Activated T-cell treated with anti-CD3 and anti-CD28 coated beads, Interleukin-2, amount 50 U/mL, for 1 hour (primary cell): ENCODE results near the gene DLGAP1.

Experiments
- DNase-seq: peaks from one replicate; pipeline ENCODE4 v3.0.0-alpha.2; 2020

Gene DLGAP1

DNA sequence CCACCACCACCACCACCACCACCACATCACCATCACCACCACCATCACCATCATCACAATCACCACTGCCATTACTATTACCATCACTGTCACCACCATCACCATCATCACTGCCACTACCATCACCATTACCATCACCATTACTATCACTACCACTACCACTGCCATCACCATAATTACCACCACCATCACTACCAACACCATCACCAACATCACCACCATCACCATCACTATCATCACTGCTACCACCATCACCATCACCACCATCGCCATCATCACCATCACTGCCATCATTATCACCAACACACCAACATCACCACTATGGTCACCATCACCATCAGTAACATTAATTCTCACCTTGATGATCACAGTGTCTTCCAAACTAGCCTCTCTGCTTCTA, 713.8 kb downstream of the DLGAP1 start:
- no peak for DNase-seq

DNA sequence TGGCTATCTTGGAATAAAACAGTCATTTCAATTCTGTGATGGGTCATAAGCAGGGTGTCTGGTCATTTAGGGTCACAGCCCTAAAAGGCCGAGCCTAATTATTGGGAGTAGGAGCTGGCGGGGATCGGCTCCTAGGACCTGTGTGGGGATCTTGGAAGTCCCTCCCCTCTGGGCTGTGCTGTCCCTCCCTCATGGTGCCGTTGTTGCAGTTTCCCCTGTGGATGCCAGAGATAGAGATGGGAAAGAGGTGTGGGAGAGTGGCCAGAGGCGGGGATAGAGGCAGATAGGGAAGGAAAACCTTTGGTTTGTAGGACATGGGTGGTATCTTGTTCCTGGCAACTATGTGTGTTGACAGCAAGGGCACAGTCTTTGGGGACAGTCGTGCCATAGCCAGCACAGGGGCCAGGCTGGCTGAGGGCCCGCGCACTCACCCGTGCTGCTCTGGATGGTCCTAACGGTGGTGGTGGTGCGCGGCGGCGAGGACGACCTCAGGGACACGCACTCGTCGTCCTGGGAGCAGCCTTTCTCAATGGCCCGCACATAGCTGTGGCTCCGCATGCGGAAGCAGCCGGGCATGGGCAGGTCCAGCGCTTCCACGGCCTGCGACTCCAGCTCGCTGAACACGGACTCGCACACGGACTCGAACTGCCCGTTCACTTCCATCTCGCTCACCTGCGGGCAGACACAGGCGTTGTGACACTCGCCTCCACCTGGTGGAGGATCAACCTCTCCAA, 726.2 kb downstream of the DLGAP1 start:
- no peak for DNase-seq

DNA sequence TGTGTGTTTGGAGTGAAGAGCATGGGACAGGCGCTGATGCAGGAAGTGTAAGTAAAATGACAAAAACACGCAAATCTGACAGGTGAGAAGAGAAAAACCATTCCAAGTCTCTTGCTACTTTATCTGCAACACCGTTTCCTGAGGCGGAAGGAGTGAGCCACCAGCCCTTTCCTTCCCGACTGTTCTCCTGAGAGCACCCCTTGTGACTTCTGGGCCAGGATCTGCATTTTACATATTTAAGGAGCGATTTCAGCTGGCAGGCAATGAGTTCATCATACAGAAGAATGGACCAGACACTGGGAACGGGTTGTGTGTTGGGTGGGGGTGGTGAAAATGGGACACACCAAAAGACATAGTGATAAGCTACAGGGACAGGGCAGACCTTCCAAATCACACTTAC, 727.8 kb downstream of the DLGAP1 start:
- no peak for DNase-seq

DNA sequence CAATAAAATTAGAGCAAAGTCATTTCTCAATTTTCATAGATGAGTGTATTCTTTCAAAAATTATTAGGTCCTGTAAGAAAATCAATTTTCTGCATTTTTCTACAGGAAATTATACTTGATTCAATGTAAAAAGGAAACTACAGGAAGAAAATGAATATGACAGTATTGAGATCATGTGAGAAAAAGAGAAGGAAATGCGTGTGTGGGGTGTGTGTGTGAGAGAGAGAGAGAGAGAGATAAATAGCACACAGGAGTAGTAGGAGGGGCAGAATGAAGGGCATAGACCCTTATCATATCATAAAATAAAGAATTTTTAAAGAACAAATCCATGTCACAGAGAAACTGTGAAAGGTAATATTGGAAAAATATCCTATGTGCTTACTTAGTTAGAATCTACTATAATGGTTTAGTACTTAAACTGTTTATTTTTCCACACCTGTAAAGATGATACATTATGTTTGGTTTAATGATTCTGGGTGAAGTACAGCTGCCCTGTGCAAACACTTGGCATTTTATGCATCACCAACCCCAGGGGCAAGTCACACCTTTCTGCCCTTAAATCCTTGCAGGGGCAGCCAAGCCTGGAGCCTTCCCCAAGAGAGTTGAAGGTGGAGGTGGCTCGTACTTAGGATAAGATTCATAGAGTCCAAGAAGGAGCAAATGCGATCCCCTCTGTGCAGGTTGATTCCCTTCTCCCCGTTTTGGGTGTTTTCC, 728.7 kb downstream of the DLGAP1 start:
- no peak for DNase-seq

DNA sequence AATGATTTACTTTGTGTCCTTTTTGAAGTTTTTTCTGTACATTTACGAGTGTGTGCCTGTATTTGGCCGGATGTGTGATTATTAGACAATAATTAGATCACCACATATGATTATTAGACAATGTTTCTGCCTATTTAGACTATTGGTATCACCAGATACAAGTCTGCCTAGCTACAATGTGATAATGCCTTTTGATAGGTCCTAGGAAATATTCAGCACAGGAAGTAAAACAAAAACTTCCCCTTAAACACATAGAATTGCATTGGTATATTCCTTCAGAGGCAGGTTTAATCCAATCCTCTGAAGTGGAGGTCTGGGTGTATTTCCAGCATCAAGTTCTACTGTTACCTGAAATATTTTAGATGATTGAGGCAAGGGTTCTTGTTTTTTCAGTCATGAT, 730.0 kb downstream of the DLGAP1 start:
- DNase-seq = no peak

DNA sequence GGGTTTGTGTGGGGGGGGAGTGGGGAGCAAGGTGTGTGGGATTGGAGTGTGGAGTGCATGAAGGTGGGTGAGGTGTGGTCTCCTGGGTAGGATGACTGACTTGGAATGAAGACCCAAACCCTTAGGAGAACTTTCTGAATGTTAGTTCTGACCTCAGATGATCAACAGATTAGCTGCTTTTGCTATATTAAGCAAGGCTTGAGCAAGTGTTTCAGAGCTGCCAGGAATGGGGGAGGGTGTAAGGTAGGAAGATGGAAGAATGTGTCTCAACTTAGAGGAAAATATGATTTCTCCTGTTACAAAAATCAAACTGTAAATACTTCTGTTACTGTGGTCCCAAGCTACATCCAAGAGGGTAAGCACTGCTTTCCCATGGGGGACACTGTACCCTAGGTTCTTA, 731.6 kb downstream of the DLGAP1 start:
- no peak for DNase-seq

DNA sequence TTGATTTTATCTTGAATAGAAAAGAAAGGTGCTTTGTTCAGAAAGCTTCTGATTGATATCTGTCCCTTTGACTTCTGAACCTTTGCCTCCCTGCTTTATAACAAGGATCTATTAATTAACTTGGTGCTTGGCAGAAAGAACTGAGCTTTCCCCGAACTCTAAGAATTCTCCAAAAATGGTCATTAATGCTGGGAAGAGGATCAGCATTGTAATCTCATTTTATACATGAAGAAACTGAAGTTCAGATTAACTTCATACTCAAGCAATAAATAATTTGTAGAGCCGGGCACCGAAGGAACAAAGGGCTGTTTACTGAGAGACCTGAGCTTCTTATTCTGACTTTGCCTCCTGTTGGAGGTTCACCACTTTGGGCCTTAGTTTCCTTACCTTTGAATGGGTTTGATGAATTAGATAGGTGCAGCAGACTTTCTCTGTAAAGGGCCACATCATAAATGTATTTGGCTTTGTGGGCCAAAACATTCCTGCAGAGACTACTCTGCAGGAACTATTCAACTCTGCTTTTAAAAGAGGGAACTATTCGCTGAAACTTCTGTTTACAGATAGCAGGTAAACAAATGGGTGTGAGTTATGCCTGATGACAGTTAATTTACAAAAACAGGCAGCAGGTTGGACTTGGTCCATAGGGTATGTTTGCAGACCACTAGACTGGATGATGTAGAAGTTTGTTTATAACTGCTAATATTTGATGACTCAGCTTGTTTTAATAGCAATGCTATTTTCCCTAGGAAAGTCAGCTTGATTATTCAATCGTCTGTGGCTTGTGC, 732.3 kb downstream of the DLGAP1 start:
- no peak for DNase-seq

DNA sequence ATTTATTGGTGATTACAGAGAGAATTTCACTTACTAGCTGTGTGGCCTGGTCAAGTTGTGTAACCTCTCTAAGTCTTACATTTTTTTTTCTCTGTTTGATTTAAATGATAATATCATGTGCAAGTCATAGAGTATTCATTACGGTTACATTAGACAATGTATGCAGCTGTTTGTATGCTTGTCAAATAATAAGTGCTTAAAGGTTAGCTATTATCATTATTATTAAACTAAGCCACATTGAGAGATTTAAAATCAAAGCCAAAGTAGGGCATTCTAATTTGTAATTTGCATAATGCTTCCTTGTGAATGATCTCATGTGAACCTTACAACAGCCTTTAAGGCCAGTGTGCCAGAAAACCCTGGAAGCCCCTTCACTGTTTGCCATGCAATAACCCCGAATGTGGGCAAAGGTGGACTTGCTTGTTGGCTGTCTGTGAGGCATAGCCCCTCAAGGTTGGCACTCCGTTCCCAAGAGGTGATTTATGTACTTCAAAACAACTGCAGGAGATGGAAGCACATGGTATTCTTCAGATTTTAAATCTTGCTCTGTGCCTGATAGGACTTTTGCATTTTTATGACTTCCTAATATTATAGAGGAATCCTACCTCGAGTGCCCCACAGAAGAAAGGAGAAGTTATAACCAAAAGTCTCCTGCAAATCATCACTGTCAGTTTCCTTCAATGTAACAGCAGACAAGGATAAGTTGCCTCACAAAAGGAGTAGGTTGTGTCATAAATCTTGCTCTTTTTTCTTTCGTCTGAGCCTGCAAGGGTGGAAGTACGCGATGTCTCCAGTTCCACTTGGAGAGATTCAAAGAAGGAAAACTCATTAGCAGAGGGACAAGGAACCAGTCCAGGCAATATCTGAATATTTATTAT, 733.1 kb downstream of the DLGAP1 start:
- DNase-seq = no peak

DNA sequence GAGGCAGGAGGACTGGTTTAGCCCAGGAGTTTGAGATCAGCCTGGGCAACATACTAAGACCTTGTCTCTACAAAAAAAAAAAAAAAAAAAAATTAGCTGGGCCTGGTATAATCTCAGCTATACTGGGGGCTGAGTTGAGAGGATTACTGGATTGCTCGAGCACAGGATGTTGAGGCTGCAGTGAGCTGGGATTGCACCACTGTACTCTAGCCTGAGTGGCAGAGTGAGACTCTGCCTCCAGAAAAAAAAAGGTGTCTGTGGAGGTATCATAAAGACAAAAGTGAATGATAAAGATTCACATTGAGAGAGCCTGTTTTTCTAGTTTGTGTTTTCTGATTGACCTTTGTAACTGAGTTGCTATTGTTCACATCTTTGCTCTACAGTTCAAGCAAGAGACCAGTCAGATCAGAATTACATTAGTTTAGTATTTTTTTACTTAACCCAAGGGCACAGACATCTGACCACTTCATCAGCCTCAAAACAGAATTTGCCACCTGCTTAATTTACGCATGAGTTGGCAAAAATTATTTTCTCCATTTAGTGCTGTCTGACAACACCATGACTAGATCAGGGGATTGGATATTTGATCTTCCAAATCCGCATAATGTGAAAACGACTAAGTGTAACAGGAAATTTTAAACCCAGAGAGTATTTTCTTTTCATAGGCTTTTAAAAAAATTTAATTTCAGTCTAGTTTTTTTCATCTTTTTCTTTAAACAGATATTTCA, 734.1 kb downstream of the DLGAP1 start:
- no peak for DNase-seq

DNA sequence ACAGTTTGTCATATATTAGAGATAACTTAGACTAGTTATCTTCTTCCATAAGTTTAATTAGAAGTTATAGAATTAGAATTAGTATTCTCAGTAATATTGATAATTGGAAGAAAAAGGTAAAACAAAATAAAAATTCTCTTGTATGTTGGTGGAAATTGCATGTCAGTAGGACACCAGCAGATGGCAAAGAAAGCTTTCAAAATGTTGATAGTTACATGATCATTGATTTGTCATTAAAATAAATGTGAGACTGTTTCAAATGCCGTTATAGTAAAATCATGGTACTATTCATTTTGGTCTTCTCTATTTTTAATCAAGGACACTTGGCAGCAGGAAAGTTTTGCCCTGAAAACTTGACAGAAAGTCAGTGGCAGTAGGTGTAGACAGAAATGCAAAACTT, 734.9 kb downstream of the DLGAP1 start:
- no peak for DNase-seq

DNA sequence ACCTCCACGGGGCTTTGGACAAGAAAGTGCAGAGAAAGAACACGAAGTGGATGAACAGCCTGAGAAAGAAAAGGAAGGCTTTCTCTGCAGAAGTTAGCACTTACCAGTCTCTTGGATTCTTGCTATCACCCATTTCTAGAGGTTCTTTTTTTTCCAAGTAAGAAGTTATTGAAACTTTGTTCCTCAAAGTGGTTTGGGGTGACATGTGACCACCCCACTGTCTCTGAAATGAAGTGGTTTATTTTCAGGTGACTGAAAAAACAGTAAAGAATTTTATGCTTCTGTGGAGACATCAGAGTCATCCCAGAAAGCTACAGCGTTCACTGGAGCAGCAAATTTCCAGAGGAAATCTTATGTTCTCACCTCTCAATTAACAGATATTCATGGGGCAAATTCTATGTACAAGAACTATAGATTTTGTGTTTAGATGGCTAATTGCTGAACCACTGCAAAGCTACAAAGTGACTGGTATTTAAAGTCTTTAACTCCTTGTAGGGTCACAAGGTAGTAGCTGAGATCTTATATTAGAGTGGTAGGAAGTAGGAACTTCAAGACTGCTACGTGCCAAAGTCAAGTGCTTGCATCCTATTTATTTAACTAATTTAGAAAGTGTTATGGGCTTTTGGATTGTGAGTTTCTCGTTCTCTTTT, 737.6 kb downstream of the DLGAP1 start:
- no peak for DNase-seq

DNA sequence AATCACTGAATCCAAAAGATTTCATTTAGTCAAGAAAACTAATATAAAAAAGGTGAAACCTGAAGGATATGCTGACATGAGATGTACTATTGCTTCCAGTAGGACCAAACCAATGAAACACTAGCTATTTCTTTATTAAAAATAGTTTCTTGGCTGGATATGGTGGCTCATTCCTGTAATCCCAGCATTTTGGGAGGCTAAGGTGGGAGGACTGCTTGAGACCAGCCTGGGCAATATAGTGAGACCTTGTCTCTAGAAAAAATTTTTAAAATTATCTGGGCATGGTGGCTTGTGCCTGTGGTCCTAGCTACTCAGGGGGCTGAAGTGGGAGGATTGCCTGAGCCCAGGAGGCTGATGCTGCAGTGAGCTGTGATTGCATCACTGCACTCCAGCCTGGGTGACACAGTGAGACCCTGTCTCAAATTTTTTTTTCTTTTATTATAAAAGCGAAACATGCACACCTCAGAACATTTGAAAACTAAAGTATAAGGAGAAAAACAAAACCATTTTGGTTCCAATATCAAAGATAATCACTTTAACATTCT, 738.9 kb downstream of the DLGAP1 start:
- no peak for DNase-seq

DNA sequence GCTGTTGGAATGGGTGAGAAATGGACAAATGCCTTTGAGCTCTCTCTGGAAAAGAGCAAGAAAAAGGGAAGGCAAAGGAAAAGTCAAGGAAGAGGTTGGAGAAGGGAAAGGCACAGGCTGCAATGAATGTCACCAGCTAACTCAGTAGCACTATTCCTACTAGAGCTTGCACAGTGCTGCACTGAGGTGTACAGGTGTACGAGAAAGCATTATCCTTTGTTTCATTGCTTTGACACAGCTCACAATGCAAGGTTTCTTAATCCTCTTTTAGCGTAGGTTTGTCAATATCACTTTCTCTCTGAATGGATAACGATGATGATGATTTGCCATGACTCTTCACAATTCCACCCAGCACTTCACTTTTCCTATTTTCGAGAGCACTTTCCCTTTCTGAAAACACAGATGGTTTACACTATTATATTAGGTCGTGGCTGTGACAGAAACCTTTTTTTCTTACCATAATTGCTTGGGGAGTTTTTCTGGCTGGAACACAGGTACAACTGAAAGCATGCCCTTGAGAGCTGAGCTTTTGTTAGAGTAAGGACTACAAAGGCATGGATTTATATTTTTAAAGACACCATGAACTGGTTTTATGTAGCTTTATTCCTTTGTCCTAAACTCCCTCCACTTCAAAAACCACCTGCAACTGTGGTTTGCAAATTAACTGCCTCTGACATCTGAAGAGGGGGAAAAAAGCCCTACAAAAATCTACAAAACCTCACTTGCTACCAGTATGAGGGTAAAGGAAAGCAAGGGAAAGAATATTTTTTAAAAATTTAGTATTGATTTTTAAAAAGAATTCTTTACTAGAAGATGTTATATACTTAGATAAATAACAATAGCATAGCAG, 739.7 kb downstream of the DLGAP1 start:
- no peak for DNase-seq

DNA sequence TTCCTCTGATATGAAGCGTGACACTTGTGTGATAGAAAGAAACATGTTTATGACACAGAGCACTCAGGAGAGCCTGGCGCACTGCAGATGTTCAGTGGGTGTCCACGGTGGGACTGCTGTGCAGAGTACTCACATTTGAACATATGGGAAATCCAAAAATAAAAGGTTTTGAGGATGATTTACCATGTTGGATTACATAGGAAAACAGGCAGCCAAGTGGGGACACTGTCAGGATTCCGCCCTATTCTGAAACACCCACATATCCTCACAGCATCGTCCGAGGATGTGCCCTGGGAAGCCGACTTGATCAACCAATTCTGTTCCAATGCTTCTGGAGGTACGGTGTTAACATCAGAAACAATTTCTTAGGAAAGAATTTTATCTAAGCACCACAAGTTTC, 741.4 kb downstream of the DLGAP1 start:
- DNase-seq = no peak

DNA sequence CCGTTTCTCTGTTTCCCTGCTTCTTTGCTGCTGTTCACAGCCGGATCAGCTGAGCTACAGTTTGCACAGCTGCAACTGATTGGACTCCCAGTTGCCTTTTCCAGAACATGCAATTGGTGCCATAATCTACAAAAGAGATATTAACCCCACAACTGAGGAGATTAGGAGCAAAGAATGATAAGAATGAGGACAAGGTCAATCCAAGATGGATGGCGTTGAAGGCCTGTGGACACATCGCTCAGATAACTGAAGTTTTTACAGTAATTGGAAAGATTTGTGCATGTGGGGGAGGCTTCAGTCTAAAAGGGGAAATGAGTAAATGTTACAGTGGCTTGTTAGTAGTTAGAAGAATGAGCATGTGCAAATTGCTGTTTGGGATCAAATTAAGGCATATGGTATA, 741.9 kb downstream of the DLGAP1 start:
- DNase-seq = no peak

DNA sequence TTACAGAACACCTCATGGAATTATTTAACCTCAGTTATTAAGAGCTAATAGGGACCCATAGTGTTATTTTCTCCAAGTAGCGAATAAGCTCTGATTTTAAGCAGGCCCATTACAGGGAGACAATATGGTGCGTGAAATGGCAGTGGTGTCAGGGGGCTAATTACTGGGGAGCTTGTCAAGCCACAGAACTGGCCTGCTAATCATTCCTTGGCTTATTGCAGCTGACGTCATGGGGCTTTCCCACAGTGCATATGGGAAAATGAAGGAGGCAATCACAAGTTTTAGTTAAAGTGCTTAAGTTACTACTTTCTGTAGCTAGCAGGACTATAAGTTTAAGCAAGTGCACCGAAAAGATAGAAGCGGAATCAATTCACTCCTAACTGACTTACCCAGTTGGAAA, 742.6 kb downstream of the DLGAP1 start:
- no peak for DNase-seq

DNA sequence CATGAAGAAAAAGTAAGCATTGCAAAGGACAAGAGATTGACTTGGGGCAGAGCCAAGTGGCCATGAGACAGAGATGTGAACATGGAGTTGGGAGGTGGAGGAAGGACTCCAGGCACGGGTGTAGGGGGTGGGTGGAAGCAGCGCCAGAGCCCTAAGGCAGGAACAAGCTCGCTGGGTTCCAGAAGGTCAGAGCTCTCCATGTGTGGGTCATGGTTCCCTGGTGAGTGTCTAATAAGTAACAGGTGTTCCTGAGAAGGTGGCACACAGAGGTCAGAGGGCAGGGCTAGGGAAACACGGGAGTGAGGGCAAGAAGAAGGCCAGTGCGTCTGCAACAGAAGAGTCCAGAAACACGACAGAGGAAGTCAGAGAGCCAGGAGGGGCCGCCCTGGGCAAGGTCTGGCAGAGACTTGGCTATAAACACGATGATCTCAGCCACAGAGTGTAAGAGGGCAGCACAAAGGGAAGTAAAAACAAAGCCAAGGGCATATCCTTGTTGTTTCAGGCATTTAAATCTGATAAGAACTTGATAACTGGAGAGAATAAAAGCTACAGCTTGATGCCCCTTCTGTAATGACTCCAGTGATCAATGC, 744.3 kb downstream of the DLGAP1 start:
- DNase-seq = no peak

DNA sequence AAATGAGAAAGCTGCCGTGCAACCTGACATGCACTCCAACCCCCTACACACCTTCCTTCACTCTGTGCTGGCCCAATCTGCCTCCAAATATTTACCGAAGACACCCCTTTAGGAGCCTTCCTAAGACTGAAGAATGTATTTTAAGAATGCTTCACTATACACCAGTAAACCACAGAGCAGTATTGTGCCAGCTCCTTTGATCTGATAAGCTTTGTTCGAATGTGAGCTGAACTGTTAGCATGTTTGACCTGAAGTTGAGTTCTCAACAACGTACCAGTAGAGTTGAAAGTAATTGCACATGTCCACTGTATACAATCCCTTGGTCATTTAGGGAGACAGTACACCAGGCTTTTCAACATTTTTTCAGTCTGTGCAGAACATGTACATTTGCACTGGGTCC, 745.9 kb downstream of the DLGAP1 start:
- no peak for DNase-seq

DNA sequence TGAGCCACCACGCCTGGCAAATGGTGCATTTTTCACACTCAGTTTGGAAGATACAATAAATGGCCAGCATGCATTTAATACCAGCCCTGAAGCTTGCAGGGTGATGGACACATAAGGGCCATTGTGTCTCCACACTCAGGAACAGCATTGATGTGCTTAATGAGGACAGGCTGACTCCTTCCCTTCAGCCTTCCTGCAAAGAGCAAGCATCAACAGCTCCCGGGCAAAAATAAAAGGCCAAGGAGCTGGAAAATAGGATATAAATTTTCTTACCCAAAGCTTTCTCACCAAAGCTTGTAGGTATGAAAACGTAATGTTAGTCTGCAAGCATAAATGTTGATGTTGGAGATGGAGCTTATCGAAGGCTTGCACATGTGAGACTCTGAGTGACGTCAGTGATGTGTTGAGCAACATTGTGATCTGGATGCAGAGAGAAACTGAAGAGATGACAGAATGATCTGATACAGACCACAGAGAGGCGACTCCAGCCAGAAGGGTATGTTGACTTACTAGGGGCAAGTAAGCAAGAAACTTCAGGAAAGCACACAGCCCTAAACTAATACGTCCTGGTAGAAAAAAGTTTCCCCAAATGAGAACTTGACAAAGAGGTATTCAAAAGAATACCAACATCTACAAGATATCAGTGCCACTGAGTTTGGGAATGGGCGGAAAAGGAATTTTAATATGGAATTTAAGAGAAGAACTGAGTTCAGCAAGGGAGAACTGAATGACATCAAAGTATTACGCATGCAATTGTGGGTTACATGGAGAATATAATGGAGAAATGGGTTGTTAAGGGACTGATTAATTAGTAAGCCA, 748.6 kb downstream of the DLGAP1 start:
- no peak for DNase-seq
